GM21825 (cell line): ENCODE measurements around the gene SALL1.

Experiments used
- ATAC-seq: cut with Tn5 transposase; IDR thresholded peaks from one replicate; pipeline ENCODE4 v1.9.1; 2021; ENCODE audit warnings: mild to moderate bottlenecking, moderate library complexity; ENCODE audit not compliant: unreplicated experiment

The SALL1 gene

GRCh38 chr16:51143196-51143977, 7.7 kb downstream of the SALL1 start:
- no peak for ATAC-seq

DNA sequence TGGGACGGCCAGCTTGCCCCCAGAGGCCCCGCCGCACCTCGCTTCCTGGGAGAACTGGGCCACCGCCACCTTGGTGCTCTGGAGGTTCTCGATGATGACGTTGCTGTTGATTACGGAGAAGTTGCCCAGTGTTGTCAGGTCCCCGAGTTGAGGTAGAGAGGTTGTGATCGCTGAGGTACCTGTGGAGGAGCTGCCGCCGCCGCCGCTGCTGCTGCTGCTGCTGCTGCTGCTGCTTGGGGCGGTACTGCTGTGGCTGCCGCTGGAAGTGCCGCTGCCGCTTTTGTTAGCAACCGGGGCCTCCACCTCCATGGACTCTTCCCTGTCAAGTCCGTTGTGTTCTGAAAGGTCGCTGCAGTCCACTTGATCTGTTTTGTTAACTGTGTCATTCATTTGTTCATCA, 9.5 kb downstream of the SALL1 start:
- ATAC-seq = no peak

- no peak for ATAC-seq
Measured at GRCh38 chr16:51141106-51141505, 10.0 kb downstream of the SALL1 start.

- ATAC-seq = no peak
Measured at GRCh38 chr16:51140112-51140511, 11.0 kb downstream of the SALL1 start.

DNA sequence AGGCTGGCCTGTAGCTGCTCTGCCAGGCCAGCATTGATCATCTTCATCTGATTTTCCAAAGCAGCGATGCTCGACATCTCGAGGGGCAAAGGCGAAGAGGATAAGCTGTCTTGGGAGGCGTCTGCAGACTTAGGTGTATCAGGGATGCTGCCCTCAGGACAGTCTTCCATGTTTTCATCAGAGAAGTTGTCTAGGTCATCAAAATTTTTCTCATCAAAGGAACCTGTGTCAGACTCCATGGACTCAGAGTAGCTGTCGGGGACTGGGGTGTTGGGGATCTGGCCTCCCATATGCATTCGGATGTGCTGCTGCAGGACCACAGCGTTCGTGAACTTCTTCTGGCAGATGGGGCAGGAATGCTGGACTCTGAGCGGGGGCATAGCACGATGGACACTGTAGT, 11.5 kb downstream of the SALL1 start:
- no peak for ATAC-seq

- no peak for ATAC-seq
Measured at GRCh38 chr16:51138178-51138577, 12.9 kb downstream of the SALL1 start.

DNA sequence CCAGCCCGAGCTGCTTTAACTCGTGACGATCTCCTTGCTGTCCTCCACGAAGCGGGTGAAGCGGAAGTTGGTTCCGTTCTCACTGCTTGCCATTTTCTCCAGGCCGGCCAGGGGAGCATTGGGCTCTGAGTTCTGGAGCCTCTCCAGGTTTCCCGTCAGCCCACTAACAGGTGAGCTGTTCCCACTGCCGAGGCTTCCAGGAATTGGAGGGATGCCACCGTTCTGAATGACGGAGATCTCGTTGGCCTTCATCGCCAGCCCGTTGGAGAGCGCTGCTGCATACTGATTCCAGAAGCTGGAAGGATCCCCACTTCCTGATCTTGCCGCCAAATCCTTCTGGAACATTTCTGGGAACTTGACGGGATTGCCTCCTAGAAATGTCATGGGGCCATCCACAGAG, 14.0 kb downstream of the SALL1 start:
- ATAC-seq = no peak

DNA sequence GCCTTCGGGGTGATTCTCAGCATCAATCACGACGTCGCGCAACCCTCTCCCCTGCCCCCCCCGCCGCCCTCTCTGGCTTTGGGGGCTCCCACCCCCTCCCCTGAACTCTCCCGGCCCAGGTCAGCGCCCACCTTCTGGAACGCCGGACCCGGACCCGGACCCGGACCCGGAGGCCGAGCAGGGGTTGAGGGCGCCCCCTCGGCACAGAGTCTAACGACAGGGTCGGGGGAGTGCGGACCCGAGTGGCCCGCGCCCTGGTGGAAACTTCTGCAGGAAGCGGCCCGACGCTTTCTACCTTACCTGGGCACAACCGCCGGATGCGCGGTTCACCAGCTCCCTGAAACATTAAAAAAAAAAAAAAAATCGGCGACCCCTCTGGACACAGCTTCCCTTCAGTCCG, 16.2 kb downstream of the SALL1 start:
- no peak for ATAC-seq

DNA sequence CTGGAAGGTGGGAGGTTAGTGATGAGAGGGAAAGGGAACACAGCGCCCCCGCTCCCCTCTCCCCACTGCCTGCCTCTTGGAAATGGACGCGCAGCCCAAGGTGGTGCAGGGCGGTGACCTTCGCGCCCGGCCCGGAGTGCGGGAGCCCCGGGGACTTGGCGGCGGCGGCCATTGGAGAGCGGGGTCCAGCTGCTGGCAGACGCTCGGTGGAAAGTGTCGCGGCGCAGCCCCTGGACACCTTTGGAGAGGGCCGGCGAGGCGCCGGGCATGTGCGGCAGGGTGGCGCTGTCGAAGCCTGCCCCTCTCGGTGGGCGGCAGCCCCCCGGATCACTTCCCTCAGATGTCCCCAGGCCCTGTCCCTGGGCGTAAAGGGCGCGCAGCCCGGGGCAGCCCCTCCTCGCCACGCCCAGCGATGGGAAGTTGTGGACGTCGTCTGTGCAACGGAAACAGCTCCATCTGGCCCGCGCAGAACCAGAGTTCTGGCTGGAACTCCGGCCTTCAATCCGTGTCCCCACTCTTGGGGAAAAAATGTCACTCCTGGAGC, 16.7 kb downstream of the SALL1 start:
- ATAC-seq = no peak

DNA sequence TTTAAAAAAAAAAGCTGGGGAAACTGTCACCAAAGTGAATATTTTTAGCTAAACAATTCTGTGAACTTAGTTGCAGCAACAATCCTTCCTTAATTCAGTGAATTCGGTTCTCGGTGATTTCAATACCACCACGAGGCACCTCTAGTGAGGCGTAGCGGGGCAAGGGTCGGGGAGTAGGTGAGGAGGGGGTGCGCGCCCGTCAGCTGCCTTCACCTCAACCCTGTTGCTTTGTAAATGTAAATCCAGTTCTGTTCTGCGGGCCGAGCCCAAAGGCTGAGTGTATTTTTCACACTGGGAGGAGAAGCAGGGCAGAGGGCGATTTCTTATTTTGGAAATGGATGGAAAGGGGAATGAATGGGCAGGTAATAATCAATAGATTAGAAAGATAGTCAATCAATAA, 17.4 kb downstream of the SALL1 start:
- ATAC-seq = no peak

DNA sequence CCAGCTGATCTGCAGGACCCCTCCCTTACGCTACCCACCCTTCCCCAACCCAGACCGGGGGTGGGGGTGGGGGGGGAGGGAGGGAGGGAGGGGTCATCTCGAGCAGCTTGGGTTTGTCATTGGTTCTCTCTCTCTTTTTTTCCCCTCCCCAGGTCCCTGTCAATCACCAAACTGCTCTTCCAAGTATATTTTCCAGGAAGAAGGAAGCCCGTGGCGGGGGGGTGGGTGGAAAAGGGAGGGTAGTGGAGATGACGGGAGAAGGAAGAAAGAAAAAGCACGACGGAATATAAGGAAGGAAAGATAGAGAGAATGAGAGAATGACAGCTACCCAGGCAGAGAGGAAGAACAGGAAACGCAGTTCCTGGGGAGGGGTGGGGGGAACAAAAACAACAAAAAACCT, 17.9 kb downstream of the SALL1 start:
- no peak for ATAC-seq

GRCh38 chr16:51132490-51133115, 18.5 kb downstream of the SALL1 start:
- ATAC-seq = no peak

GRCh38 chr16:51131619-51132018, 19.5 kb downstream of the SALL1 start:
- ATAC-seq = no peak

GRCh38 chr16:51129105-51129504, 22.0 kb downstream of the SALL1 start:
- ATAC-seq = no peak

DNA sequence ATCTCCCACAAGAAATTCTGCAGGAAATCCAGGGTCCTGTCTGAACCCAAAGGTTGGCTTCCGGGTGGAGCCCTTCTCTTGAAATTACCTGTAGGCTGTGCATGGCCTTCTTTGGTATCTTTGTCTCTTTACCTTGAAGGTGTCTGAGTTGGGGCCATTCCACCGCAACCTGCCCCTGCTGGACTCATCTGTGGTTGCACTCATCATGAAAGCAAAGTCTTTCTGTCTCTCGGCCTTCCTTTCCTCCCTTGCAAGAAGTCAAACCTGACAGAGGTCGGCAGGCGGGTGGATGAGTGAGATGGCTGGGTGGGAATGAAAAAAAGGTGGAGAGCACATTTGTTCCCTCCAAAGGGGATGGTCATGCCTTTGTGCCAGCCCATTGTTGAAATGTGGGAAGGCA, 25.1 kb downstream of the SALL1 start:
- ATAC-seq = no peak

DNA sequence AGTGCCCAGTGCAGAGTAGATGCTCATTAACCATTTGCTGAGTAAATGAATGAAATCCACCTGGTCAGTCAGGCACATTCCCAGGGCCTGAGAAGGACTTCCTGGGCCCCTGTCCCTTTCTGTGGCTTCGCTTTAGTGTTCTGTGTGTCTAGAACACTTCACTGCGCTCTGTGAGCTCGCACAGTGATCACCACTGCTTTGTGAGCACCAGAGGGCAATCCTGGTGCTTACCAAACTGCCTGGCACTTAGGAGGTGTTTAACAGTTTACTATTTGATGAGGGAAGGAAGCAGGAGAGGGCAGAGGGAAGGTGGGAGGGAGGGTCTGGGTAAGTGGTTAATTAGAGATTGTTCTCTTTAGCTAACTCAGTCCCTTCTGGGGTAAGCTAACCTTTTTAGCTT, 26.2 kb downstream of the SALL1 start:
- no peak for ATAC-seq

DNA sequence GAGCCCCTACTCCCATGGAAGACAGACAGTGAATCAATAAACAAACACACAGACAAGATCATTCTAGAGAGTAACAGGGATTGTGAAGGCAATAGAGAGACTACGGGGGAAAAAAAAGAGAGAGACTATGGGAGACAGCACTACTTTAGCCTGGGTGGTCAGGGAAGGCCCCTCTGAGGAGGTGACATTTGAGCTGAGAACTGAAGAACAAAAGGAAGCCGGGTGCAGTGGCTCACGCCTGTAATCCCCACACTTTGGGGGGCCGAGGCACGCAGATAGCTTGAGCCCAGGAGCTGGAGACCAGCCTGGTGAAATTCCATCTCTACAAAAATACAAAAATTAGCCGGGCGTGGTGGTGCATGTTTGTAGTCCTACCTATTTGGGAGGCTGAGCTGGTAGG, 29.2 kb downstream of the SALL1 start:
- ATAC-seq = no peak

DNA sequence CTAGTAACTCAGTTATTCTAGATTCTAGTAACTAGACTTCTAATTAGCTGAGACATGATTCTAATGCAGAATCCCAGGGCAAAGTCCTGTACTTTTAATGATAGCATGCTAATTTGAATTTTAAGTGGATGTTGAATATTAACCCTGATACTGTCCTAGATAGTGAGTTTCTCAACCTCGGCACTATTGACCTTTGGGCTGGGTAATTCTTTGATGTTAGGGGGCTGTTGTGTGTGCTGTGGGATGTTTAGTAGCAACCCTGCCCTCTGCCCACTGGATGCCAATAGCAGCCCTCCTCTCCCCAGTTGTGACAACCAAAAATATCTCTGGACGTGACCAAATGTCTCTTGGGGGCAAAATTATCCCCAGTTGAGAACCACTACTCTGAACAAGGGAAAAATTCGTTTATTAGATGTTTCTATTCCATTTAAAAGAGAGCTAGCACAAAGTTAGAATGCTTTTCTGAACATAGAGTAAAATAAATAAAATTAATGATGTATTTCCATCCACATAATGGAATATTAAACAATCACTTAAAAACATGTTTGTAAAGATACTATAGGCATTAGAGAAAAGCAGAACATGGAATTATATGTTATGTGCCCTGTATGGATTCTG, 30.2 kb downstream of the SALL1 start:
- ATAC-seq = no peak

DNA sequence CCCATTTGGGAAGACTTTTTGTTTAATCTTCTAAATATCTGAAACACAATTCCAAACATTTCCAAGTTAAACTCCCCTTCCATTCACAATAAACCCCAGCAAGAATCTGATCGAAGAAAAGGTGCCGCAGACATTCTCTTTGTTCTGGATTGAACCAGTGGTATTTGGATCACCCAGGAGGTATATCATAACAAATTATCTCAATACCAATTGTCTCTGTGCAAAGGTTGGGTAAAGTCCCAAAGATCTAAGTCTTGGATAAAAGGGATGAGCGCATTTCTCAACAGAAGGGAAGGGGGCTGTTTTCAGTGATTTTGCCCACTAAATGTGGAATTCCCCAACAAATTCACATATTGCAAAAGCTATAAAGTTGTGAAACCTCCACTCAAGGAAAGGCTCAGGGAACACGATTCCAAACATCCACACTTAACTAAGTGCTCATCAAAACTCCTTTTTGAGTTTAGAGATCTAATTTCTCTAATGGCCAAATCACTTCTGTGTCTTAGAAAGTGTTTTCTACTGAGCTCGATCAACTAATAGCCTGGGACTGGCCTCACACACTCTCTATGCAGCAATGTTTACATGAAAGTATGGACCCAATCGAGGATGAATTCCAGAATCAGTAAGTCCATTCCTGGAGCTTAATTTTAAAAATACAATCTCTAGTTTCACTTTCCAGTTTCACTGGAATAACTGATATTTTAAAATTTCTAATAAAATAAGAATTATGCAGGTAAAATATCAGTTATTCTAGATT, 30.9 kb downstream of the SALL1 start:
- ATAC-seq = no peak

GRCh38 chr16:51119556-51119955, 31.5 kb downstream of the SALL1 start:
- ATAC-seq = no peak

GRCh38 chr16:51116353-51116752, 34.7 kb downstream of the SALL1 start:
- no peak for ATAC-seq
